A549 (cell line): ENCODE results near the gene SUN2.

Experiments used
- CBX2 ChIP-seq: fragments of 200-600 bp; sonication (generic); IDR thresholded peaks from 2 replicates; pipeline ENCODE4 v1.6.1; 2016; ENCODE audit warnings: low read depth, mild to moderate bottlenecking, borderline replicate concordance
- CTCF ChIP-seq: fragments of >200 bp; sonication (Bioruptor Twin); formaldehyde crosslinking; IDR thresholded peaks from 3 replicates; pipeline ENCODE4 v1.5.1; 2016
- ESRRA ChIP-seq: fragments of 150-350 bp; IDR thresholded peaks from 2 replicates; pipeline ENCODE4 v1.6.1; 2014; ENCODE audit warnings: mild to moderate bottlenecking, low read length, borderline replicate concordance
- NR3C1 ChIP-seq: fragments of >200 bp; sonication (Bioruptor Twin); formaldehyde crosslinking; IDR thresholded peaks from 3 replicates; pipeline ENCODE4 v1.6.1; 2017
- PHF8 ChIP-seq: fragments of 200-600 bp; sonication (generic); IDR thresholded peaks from 2 replicates; pipeline ENCODE4 v1.6.1; 2016; ENCODE audit warnings: low read depth, mild to moderate bottlenecking, antibody characterized with exemption, moderate library complexity, borderline replicate concordance
- POLR2A ChIP-seq: IDR thresholded peaks from 2 replicates; pipeline ENCODE4 v1.6.1; 2012; ENCODE audit warnings: mild to moderate bottlenecking, low read length
- RCOR1 ChIP-seq: fragments of 150-350 bp; IDR thresholded peaks from 2 replicates; pipeline ENCODE4 v1.6.1; 2014; ENCODE audit warnings: antibody characterized with exemption, low read length, low read depth
- REST ChIP-seq: fragments of 200-600 bp; sonication (generic); IDR thresholded peaks from 2 replicates; pipeline ENCODE4 v1.6.1; 2016; ENCODE audit warnings: antibody characterized with exemption, mild to moderate bottlenecking, moderate library complexity
- RFX5 ChIP-seq: fragments of 450-650 bp; IDR thresholded peaks from 2 replicates; pipeline ENCODE4 v1.7.1; 2014; ENCODE audit warnings: antibody characterized with exemption, mild to moderate bottlenecking, moderate library complexity
- ZC3H11A ChIP-seq: fragments of 450-650 bp; IDR thresholded peaks from 2 replicates; pipeline ENCODE4 v1.6.1; 2014; ENCODE audit warnings: antibody characterized with exemption, mild to moderate bottlenecking

- TF ChIP-seq CTCF (no peak), ESRRA (no peak), POLR2A (no peak), REST (no peak), RFX5 (no peak), PHF8 (no peak), ZC3H11A (no peak), NR3C1 (no peak), RCOR1 (no peak), CBX2 (no peak)
These were observed 40.6 kb upstream of the SUN2 start for GRCh38 chr22:38796262-38796957.
